ENCODE measurements around the gene ARNT2.

Gene ARNT2

DNA sequence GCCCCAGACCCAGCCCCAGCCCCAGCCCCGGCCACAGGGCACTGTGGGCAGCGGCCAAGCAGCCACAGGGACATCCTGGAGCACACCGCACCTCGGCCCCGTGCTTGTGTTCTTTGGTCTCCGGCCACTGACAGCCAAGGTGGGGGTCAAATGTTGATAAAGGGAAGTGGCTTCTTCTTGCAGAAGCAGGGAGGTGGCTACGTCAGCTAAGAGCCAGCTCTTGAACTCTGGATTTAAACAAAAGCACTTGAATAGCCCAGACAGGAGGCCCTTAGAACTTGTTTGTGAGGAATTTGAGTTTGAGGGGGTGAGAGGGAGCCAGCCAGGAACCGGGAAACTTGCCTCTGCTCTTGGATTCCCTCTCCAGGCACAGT, 155.1 kb downstream of the ARNT2 start:
- DNase-seq = no peak

DNA sequence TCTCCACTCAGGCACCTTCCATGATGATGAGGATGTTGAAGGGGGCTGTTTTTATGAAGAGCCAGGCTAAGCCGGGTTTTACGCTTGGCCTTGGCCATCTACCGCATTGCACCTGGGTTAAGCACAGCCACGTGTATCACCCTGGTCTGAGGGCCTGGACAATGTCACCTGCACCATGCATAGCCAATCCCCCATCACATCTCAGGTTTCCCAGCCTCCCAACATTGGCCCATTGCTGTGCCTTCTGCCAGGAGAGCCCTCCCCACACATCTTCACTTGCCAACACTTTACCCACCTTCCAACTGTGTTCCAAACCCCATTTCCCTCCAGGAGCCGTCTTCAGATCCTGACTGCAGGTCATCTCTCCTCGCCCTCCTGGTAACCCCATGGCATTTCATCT, 155.6 kb downstream of the ARNT2 start:
- DNase-seq = no peak

DNA sequence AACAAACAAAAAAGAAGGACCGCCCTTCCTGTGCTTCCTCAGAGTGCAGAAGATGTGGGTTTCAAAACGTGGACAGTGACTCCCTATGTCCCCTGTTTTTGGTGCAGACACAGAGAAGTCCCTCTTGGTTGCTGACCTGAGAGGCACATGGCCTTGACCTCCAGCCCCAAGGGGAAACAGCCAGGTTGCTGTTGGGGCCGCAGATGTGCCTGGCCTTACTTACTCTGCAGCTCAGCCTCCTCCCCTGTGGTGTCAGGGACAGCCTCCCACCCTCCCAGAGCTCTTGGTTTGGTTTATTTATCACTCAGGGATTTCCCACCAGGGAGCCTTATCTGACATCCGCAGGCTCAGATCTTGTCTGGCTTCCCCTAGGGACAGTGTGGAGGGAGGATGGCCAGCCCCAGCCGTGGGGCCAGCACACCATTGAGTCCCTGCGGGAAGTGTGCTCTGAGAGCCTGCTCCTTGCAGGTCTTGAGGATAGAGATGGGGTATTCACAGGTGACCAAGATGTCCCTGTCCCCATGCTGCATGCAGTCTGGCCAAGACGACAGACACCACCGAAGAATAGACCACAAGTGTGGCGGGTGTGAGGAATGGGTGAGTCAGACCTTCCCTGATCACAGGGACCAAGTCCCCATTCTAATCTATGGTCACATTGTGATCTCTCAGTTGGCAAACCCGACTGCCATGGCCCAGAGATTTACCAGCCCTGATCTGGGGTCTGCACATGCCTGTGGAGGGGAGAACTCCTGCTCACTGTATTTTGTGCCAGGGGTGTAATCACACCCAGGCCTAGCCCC, 156.6 kb downstream of the ARNT2 start:
- no peak for DNase-seq

DNA sequence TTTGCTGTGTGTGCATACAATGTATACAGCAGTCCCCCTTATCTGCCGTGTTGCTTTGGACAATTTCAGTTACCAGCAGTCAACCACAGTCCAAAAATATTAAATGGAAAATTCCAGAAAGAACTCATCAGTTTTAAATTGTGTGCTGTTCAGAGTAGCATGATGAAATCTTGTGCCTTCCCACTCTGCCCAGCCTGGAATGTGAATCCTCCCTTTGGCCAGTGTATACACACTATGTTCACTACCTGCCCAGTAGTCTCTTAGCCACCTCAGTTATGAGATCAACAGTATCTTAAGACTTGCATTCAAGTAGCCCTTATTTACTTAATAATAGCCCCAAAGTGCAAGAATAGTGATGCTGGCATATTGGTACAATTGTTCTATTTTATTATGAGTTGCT, 157.3 kb downstream of the ARNT2 start:
- DNase-seq = no peak

GRCh38 chr15:80562033-80562432, 157.9 kb downstream of the ARNT2 start:
- no peak for DNase-seq

DNA sequence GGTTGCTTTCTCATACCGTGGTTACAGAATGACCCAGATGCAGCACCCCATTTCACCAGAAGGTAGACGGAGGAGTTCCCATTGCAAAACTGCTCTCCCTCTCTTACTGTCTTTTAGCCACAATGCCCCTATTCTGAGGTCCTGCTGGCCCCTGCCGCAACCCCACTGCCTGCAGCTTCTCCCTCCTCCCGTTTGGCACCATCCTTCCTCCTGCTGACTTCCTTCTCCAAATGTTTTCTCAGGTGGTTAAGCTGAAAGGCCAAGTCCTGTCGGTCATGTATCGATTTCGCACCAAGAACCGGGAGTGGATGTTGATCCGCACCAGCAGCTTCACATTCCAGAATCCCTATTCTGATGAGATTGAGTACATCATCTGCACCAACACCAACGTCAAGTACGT, 158.7 kb downstream of the ARNT2 start:
- no peak for DNase-seq

DNA sequence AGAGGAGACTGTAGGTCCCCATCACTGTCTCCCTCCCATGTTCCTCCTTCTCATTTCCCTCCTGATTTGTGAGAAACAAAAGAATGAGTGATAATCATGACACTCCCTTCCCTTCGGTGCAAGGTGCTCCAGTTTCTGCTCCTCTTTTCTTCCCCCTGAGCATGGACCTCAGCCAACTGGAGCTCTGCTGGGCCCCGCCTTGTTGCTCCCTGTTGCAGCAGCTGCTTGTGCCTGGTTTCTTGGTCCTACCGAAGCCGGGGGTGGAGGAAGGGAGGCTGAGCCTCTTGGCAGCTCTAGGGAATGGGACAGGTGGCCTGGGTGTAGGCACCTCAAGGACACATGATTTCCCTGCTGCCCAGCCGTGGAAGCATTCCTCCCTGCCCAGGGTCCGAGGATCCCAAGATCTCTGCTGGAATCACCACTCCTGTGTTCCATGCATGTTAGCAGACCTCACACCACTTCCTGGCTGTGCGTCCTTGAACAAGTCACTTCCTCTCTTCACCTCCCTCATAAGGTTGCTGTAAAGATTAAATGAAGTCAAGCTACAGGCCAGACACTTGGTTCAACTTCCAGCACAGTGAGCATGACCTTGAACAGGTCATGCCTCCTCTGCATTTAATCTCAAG, 159.3 kb downstream of the ARNT2 start:
- DNase-seq = no peak

GRCh38 chr15:80564056-80564455, 159.9 kb downstream of the ARNT2 start:
- DNase-seq = no peak

DNA sequence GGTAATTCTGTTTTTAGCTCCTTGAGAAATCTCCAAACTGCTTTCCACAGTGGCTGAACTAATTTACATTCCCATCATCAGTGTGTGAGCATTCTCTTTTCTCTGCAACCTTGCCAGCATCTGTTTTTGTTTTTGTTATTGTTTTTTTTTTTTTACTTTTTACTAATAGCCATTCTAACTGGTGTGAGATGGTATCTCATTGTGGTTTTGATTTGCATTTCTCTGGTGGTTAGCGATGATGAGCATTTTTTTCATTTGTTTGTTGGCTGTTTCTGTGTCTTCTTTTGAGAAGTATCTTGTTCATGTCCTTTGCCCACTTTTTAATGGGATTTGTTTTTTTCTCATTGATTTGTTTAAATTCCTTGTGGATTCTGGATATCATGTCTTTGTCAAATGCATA, 161.2 kb downstream of the ARNT2 start:
- DNase-seq = no peak

GRCh38 chr15:80565988-80566387, 161.8 kb downstream of the ARNT2 start:
- DNase-seq = no peak

DNA sequence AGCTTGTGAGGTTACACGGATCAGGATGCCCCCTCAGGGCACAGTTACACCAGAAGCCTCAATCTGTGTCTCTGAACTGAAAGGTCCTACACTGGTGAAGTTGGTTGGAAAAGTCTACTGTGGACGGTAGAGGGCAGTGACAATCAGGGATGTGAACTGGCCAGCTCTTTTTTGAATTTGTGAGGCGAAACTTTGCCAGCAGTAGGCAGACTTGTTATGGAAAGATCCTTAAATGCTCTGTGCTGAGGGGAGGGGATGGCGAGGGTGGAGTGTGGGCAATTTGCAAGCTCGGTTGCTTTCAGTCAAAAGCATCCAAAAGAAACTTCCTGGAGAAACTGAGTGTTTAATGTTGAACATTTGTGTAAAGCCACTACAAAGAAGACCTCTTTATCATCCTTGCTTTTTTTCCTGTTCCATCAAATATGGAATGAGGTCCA, 163.6 kb downstream of the ARNT2 start:
- no peak for DNase-seq

GRCh38 chr15:80568298-80568697, 164.1 kb downstream of the ARNT2 start:
- no peak for DNase-seq

DNA sequence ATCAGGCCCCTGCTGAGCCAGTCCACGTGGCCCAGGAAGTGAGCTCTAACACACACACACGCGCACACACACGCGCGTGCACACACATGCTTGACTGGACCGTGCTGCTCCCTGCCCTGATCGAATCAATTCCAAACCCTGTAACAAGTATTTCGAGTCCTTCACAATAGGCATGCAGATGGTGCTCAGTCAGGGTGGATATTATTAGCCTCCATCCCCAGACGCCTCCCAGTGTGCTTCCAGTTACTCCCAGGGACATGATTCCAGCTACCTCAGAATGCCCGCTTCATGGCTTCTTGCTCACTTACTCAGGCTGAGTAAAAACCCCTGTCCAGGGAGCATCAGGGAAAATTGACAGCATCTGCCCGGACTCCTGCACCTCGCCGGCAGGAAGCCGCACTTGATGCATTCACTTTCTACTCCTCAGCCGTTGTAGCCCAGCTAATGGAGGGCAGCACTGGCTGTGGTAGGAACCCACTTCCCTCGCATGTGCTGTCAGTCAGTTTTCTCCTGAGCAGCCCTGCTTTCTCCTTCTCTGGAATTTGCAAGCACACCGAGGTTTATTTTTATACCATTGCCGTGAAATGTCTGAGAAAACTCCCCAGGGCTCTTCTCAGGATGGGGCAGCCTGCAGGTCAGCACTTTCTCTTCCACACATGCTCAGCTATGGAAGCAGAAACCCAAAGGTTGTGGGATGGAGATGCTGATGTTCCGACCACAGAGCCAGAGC, 164.9 kb downstream of the ARNT2 start:
- DNase-seq = no peak

DNA sequence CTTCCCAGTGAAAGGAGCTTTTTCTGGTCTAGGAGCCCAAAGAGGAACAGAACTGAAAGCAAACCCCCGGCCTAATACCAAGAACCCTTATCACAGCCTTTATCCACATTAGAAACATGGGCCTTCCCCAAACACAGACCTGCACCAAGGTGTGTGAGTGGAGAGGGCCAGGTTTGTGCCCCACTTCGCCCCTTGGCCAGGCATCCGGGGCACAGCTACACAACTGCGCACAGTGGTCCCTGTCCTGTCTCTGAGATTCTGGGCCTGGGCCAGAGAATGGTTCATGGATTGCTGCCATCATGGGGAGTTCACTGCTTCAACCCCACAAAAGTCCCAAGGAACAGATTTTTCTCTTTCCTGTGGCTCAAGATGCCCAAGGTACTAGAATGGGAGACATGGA, 165.5 kb downstream of the ARNT2 start:
- no peak for DNase-seq

GRCh38 chr15:80570553-80570952, 166.4 kb downstream of the ARNT2 start:
- no peak for DNase-seq

DNA sequence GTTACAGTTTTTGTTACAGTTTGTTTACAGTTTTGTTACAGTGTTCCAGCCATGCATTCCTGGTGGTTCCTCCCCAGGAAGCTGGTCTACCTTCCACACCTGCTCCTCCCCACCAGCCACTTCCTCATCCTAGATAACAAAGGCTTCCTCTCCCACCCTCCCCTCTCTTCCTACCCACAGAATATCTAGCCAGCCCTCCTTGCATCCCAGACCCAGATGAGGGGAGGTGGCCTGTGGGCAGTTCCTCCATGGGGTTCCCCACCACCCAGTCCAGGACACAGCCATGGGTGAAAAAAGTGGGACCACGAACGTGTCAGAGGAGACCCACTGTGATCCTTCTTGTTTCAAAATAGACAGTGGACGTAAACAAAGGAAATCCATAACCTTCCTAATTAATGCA, 168.2 kb downstream of the ARNT2 start:
- no peak for DNase-seq

DNA sequence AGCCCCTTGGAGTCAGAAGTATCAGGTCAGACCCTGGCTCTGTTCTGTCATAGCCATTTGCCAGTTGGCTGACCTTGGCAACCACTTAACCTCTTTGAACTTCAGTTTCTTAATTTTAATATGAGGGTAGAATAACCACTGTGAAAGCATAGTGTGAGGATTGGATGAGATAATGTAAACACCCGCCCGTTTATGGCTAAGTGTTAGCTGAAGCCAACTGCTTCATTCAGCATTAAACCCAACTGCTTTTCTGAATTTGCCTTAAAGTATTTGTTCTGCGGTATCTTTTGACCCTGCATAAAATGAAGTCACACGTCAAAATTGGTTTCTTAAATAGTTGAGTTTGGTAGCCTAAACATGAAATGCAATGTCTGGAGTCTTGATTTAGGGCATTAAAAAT, 169.4 kb downstream of the ARNT2 start:
- DNase-seq = no peak

GRCh38 chr15:80574590-80574989, 170.4 kb downstream of the ARNT2 start:
- no peak for DNase-seq

- DNase-seq = no peak
Measured at GRCh38 chr15:80576519-80577090, 172.4 kb downstream of the ARNT2 start.

GRCh38 chr15:80577552-80578205, 173.5 kb downstream of the ARNT2 start:
- DNase-seq = no peak

DNA sequence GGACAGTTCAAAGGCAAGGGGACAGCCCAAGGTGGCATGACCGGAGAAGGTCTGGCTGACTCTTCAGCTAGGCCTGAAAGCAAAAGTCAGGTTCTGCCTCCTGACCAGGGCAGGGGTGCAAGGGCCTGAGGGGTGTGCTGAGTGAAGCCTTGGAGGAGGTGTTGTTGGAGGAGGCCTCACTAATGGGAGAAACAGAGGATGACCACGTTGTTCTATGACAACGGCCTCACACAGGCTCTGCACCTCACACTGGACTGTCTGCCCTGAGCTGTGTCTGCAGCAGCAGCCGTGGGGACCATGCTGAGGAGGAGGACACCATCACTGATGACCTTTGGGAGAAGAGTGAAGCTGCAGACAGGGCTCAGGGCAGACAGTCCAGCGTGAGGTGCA, 174.0 kb downstream of the ARNT2 start:
- no peak for DNase-seq

- DNase-seq = no peak
Measured at GRCh38 chr15:80578871-80579270, 174.7 kb downstream of the ARNT2 start.

DNA sequence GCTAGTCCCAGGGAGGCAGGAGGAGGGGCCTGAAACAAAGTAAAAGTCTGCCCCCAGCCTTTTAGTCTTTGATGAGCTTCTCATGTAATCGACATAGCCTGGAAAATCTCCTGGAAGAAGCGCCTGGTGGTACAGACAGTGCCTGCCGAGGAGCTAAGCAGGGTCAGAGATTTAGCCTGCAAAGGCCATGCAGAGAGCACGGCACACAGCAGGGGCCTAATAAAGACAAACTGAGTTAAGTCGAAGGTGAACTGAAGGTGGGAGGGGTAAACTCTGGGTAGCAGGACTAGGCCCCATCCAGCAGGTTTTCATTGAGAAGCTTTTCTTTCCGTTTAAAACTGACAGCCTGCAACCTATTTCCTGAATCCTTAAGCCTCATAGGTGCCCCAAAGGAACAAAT, 175.4 kb downstream of the ARNT2 start:
- DNase-seq = no peak

Measured in effector CD8-positive, alpha-beta T cell (primary cell).